Measurements from ENCODE around the gene GLCE. TPM values are rescaled to one million over a fixed set of nuclear protein-coding genes. Genes with fewer than 3 reads are reported as not detected.
A peak's percentile ranks its signal among the peaks of the same experiment; 100 is the strongest.

The GLCE gene
- total and polyA plus RNA-seq, 10 donors = 2.8 to 13.3 (median 8.9) TPM

- TF ChIP-seq, protein P1, sequence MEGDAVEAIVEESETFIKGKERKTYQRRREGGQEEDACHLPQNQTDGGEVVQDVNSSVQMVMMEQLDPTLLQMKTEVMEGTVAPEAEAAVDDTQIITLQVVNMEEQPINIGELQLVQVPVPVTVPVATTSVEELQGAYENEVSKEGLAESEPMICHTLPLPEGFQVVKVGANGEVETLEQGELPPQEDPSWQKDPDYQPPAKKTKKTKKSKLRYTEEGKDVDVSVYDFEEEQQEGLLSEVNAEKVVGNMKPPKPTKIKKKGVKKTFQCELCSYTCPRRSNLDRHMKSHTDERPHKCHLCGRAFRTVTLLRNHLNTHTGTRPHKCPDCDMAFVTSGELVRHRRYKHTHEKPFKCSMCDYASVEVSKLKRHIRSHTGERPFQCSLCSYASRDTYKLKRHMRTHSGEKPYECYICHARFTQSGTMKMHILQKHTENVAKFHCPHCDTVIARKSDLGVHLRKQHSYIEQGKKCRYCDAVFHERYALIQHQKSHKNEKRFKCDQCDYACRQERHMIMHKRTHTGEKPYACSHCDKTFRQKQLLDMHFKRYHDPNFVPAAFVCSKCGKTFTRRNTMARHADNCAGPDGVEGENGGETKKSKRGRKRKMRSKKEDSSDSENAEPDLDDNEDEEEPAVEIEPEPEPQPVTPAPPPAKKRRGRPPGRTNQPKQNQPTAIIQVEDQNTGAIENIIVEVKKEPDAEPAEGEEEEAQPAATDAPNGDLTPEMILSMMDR (IDR thresholded peaks at IDR 0.05 in 8 of 11, conservative IDR thresholded peaks at IDR 0.05 in 3 of 11) = no peak
- TF ChIP-seq POLR2AphosphoS5 (IDR thresholded peaks at IDR 0.05) = no peak
- no peak for TF ChIP-seq POLR2A (IDR thresholded peaks at IDR 0.05)
- Histone ChIP-seq H3K36me3 (no peaks in the 10 kb centered on the region), H3K4me3 (no peak overlapping the region), H3K27ac (no peak overlapping the region), H3K27me3 (replicated peaks in 1 of 7) (peaks cover 0 to 4% (median 0%) of the 10 kb centered on the region in 7 donors), H3K9me3 (no peaks in the 10 kb centered on the region), H3K4me1 (peaks cover 0 to 23% (median 12%) of the 10 kb centered on the region in 6 donors)
- WGBS, 5 donors = 88 to 95% (median 95%) methylated on average over 6 of the region's 6 CpGs
- intact Hi-C loops (cut with DNase I; ENCODE audit: low total_unique reads) = no loop called here
- DNase-seq = no peak
These were observed 1.6 kb upstream of the GLCE start for GRCh38 chr15:69158843-69159240.

- intact Hi-C loops (cut with DNase I; ENCODE audit: low total_unique reads) = no loop called here
- peaks cover 0 to 4% (median 0%) of the 10 kb centered on the region in 7 donors for H3K27me3 ChIP-seq (replicated peaks in 1 of 7)
- H3K4me3 ChIP-seq = peak overlapping the region; percentile 70 to 93 (median 90)
- H3K4me1 ChIP-seq = peaks cover 0 to 23% (median 12%) of the 10 kb centered on the region in 6 donors
- peak overlapping the region in 5 of 8 donors; percentile 79 to 86 (median 82) for H3K27ac ChIP-seq
- no peak for DNase-seq
- no peaks in the 10 kb centered on the region for H3K36me3 ChIP-seq
- no peak for TF ChIP-seq POLR2AphosphoS5 (IDR thresholded peaks at IDR 0.05)
- no peak for TF ChIP-seq POLR2A (IDR thresholded peaks at IDR 0.05)
- TF ChIP-seq, protein P1 (IDR thresholded peaks at IDR 0.05 in 8 of 11, conservative IDR thresholded peaks at IDR 0.05 in 3 of 11) = no peak
- 26 to 31% (median 27%) methylated on average over 7 of the region's 7 CpGs for whole genome bisulfite sequencing, 5 donors
- no peaks in the 10 kb centered on the region for H3K9me3 ChIP-seq
These were observed 662 bp upstream of the GLCE start for GRCh38 chr15:69159805-69160140.

DNA sequence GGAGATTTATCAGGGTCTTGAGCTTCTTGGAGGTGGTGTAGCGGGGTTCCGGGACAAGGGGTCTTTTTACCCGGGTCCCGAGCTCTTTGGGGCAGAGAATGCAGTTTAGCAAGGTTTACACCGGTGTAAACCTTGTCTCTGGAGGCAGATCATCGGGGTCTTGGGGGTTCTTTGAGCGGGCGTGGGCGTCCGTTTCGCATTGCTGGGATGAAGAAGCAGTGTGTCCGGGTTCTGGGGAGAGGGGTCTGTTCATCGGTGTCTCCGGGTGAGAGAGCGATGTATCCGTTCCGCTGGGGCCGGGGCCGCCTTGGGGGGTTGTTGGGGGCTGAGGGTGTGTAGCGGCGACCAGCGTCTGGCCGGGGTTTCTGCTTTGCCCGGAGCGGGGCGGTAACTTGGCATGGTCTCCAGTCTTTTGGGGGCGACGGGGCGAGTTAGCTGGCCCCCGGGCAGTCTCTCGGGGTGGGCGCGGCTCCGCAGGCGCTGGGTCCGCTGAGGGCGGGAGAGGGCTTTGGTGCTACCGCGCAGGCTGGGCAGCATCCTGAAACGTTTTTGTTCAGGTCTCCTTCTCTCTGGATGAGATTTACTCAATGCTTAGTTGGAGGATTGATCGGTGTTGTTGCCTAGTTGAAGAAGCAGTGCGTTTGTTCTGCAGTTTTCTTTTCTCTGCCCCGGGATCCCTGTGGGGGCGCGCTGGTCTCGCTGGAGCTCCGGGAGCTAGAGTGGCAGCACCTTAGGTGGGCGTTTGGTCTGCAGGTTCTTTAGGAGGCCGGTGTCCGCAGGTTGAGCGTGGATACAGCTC lies 843 bp downstream of the GLCE start:
- intact Hi-C loops (cut with DNase I; ENCODE audit: low total_unique reads) = no loop called here
- Histone ChIP-seq H3K27me3 (replicated peaks in 1 of 7) (peaks cover 0 to 4% (median 0%) of the 10 kb centered on the region in 7 donors), H3K4me1 (peaks cover 0 to 23% (median 13%) of the 10 kb centered on the region in 6 donors), H3K4me3 (peak overlapping the region; percentile 70 to 93 (median 90)), H3K36me3 (no peaks in the 10 kb centered on the region), H3K27ac (peak overlapping the region in 4 of 8 donors; percentile 79 to 86 (median 82)), H3K9me3 (no peaks in the 10 kb centered on the region)
- peak; percentile 83 for DNase-seq
- WGBS, 5 donors = 0 to 3% (median 1%) methylated on average over 40 to 51 of the region's 51 CpGs
- TF ChIP-seq POLR2AphosphoS5 (IDR thresholded peaks at IDR 0.05) = peak in 1 of 3 donors; percentile 21
- TF ChIP-seq, protein P1 (IDR thresholded peaks at IDR 0.05 in 8 of 11, conservative IDR thresholded peaks at IDR 0.05 in 3 of 11) = no peak

GRCh38 chr15:69161878-69162213 lies 1.4 kb downstream of the GLCE start:
- no peak for TF ChIP-seq POLR2A (IDR thresholded peaks at IDR 0.05)
- Histone ChIP-seq H3K27ac (no peak overlapping the region), H3K4me1 (peaks cover 0 to 23% (median 13%) of the 10 kb centered on the region in 6 donors), H3K27me3 (replicated peaks in 1 of 7) (peaks cover 0 to 4% (median 0%) of the 10 kb centered on the region in 7 donors), H3K4me3 (peak overlapping the region in 7 of 8 donors; percentile 70 to 93 (median 90)), H3K9me3 (no peaks in the 10 kb centered on the region), H3K36me3 (no peaks in the 10 kb centered on the region)
- intact Hi-C loops (cut with DNase I; ENCODE audit: low total_unique reads) = no loop called here
- 42 to 54% (median 44%) methylated on average over 5 of the region's 5 CpGs for WGBS, 5 donors
- DNase-seq = no peak
